Suppressor macrophage (primary cell): ENCODE measurements around the gene SMIM44.

Source experiments
- DNase-seq, 4 experiments: peaks; one replicate each; pipeline ENCODE4 v3.0.0-alpha.2; 2020 to 2022

Gene SMIM44

GRCh38 chr19:3499738-3500428 lies 16.6 kb upstream of the SMIM44 start:
- DNase-seq: no peak

GRCh38 chr19:3497757-3498520 lies 14.7 kb upstream of the SMIM44 start:
- no peak for DNase-seq

GRCh38 chr19:3496392-3497273 lies 13.4 kb upstream of the SMIM44 start:
- DNase-seq: no peak

- no peak for DNase-seq
Observed at GRCh38 chr19:3494559-3494958, 11.3 kb upstream of the SMIM44 start.

- no peak for DNase-seq
Observed at GRCh38 chr19:3494051-3494450, 10.8 kb upstream of the SMIM44 start.

GRCh38 chr19:3493651-3494050 lies 10.4 kb upstream of the SMIM44 start:
- no peak for DNase-seq

- DNase-seq: no peak
Observed at GRCh38 chr19:3492919-3493318, 9.7 kb upstream of the SMIM44 start.

- no peak for DNase-seq
Observed at GRCh38 chr19:3492131-3492839, 9.0 kb upstream of the SMIM44 start.

- no peak for DNase-seq
Observed at GRCh38 chr19:3491396-3492119, 8.3 kb upstream of the SMIM44 start.

- DNase-seq: no peak
Observed at GRCh38 chr19:3482507-3483225, 575 bp downstream of the SMIM44 start.

- no peak for DNase-seq
Observed at GRCh38 chr19:3481241-3482090, 1.8 kb downstream of the SMIM44 start.

- DNase-seq: no peak
Observed at GRCh38 chr19:3480383-3481091, 2.7 kb downstream of the SMIM44 start, which contains the start of gene SMIM24. SMIM24 (minus strand) TSS chr19:3480525; CDS start chr19:3480463, 62 bp downstream.

GRCh38 chr19:3479834-3480215 lies 3.4 kb downstream of the SMIM44 start:
- no peak for DNase-seq

GRCh38 chr19:3479177-3479833 lies 3.9 kb downstream of the SMIM44 start:
- DNase-seq: peak; percentile 39 to 64 (median 64)

- DNase-seq: no peak
Observed at GRCh38 chr19:3478409-3479176, 4.6 kb downstream of the SMIM44 start.

GRCh38 chr19:3477951-3478350 lies 5.3 kb downstream of the SMIM44 start:
- no peak for DNase-seq

GRCh38 chr19:3477506-3477905 lies 5.7 kb downstream of the SMIM44 start:
- DNase-seq: no peak

- DNase-seq: no peak
Observed at GRCh38 chr19:3476830-3477229, 6.4 kb downstream of the SMIM44 start.
